Mammary epithelial cell (primary cell): ENCODE data around the gene NXPH1.

Experiments
- CTCF ChIP-seq, 2 donors: IDR thresholded peaks in 1 of 2; conservative IDR thresholded peaks in 1 of 2; 2 replicates each; pipeline ENCODE4 v1.5.1; 2011 to 2012; ENCODE audit warnings: inconsistent platforms in 2 of 2, low read length in 2 of 2, mild to moderate bottlenecking in 2 of 2, control low read depth in 1 of 2, low read depth in 1 of 2; ENCODE audit not compliant: insufficient read depth in 1 of 2; ENCODE audit errors: extremely low read depth in 1 of 2
- EZH2 ChIP-seq: IDR thresholded peaks from 2 replicates; pipeline ENCODE4 v1.6.1; 2012; ENCODE audit warnings: low read length, inconsistent platforms, borderline replicate concordance

DNA sequence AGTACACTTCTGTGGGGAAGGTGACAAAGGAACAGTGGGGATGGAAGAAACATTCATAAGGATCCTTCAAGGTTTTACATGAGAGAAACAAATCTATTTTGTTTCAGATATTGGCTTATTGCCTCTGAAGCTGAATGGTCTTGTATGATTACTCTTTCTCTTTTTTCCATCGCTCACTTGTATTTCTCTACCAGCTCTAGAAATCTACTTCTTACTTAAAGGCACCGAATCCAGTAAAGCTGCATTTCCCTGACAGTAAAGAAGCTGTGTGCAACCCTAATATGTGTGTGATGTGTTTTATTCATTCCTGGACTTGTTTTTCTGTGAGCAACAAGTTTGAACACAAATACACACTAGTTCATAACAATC is 45.2 kb upstream of the NXPH1 start:
- TF ChIP-seq CTCF (conservative IDR thresholded peaks at IDR 0.05 in 1 of 2, IDR thresholded peaks at IDR 0.05 in 1 of 2; ENCODE audit: extremely low read depth in 1 of 2, insufficient read depth in 1 of 2, low read depth in 1 of 2, low read length in 2 of 2) (no peak), EZH2 (no peak)
